ENCODE measurements around the gene DNAJC13. TPM values are rescaled to one million over a fixed set of nuclear protein-coding genes. Genes with fewer than 3 reads are reported as not detected.
A peak's percentile ranks its signal among the peaks of the same experiment; 100 is the strongest.

The DNAJC13 gene
- total and polyA plus RNA-seq, 2 experiments from 2014 or later = 14.3 to 34.6 TPM

DNA sequence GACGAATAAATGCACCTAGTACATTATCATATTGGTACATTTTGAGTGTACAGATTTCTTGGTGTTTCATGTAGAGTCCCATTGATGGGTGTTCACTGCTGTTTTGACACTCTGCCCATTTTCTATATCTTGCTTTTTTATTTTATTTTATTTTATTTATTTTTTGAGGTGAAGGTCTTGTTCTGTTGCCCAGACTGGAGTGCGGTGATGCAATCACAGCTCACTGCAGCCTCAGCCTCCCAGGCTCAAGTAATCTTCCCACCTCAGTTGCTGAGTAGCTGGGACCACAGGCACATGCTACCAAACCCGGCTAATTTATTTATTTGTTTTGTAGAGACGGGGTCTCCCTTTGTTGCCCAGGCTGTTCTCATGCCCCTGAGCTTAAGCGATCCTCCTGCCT, 44.2 kb downstream of the DNAJC13 start:
- Histone ChIP-seq H3K4me3 (no peak overlapping the region), H3K9me3 (ENCODE audit: low read depth) (no peaks in the 10 kb centered on the region), H3K36me3 (peaks cover 68% of the 10 kb centered on the region), H3K27me3 (no peaks in the 10 kb centered on the region), H3K4me1 (ENCODE audit: low read depth) (no peaks in the 10 kb centered on the region), H3K27ac (no peak overlapping the region)
- TF ChIP-seq, protein P1, sequence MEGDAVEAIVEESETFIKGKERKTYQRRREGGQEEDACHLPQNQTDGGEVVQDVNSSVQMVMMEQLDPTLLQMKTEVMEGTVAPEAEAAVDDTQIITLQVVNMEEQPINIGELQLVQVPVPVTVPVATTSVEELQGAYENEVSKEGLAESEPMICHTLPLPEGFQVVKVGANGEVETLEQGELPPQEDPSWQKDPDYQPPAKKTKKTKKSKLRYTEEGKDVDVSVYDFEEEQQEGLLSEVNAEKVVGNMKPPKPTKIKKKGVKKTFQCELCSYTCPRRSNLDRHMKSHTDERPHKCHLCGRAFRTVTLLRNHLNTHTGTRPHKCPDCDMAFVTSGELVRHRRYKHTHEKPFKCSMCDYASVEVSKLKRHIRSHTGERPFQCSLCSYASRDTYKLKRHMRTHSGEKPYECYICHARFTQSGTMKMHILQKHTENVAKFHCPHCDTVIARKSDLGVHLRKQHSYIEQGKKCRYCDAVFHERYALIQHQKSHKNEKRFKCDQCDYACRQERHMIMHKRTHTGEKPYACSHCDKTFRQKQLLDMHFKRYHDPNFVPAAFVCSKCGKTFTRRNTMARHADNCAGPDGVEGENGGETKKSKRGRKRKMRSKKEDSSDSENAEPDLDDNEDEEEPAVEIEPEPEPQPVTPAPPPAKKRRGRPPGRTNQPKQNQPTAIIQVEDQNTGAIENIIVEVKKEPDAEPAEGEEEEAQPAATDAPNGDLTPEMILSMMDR (IDR thresholded peaks at IDR 0.05; ENCODE audit: low read depth, low read length) = no peak
- peak in 1 of 2 donors; percentile 11 for DNase-seq (ENCODE audit: low read depth in 1 of 2, low spot score in 1 of 2)

DNA sequence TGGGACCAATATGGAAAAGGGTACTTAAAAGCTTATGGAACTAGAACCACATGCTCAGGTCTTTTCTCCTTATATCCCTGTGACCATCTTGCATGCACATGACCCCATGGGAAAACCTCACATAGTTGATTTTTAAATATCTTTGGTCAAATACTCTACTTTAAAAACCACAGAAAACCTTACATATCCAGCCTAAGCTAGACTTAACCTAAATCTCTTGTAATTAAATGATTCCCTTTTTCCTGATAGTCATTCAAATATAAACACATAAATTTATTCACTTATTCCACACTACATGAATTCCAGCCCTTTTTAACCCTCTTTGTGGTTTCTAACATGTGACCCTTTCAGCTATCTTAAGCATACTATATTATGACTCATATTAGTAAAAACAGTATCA, 46.8 kb downstream of the DNAJC13 start:
- Histone ChIP-seq H3K9me3 (ENCODE audit: low read depth) (no peaks in the 10 kb centered on the region), H3K36me3 (peaks cover 68% of the 10 kb centered on the region), H3K27me3 (no peaks in the 10 kb centered on the region), H3K4me3 (no peak overlapping the region), H3K4me1 (ENCODE audit: low read depth) (no peaks in the 10 kb centered on the region), H3K27ac (no peak overlapping the region)
- TF ChIP-seq, protein P1 (IDR thresholded peaks at IDR 0.05; ENCODE audit: low read depth, low read length) = no peak
- DNase-seq (ENCODE audit: low read depth in 1 of 2, low spot score in 1 of 2) = peak in 1 of 2 donors; percentile 33

DNA sequence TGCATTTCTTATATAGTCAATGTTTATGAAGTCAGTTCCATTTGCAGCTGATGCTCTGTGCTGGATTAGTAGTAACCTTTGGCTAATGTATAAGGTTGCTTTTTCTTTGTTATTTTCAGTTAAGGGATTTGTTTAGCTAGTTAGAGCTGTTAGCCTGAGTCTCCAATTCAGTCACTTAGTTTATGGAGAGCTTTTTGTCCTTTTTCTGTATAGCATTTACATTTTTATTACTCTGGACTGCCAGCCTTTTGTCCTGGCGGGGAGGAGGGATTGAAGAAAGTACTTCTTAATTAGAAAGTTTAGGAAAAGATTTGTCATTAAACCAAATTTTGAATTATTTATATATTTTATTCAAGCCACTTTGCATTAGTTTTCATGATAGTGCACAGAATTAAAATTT, 52.0 kb downstream of the DNAJC13 start:
- Histone ChIP-seq H3K4me3 (no peak overlapping the region), H3K27me3 (no peaks in the 10 kb centered on the region), H3K9me3 (ENCODE audit: low read depth) (no peaks in the 10 kb centered on the region), H3K27ac (no peak overlapping the region), H3K4me1 (ENCODE audit: low read depth) (no peaks in the 10 kb centered on the region), H3K36me3 (peaks cover 50% of the 10 kb centered on the region)
- TF ChIP-seq, protein P1 (IDR thresholded peaks at IDR 0.05; ENCODE audit: low read depth, low read length) = no peak
- no peak for DNase-seq (ENCODE audit: low read depth in 1 of 2, low spot score in 1 of 2)

DNA sequence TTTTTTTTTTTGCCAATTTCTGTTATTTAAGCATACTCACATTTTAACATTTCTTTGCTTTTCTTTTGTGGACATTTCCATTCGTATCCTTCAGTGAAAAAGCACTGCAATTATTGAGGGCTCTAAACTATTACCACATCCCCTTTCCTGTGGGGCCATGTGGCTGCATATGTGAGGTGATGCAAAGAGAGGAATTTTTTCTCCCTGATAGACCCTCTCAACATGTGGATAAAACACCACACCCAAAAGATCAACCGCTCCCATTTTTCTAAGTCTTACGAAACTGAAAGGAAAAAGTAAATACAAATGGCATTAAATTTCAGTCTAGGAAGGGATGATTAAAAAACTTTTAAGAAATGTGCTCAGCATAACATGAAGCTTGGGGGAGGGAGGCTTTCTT, 68.8 kb downstream of the DNAJC13 start:
- no peaks in the 10 kb centered on the region for H3K4me1 ChIP-seq (ENCODE audit: low read depth)
- peak in 1 of 2 donors; percentile 40 for DNase-seq (ENCODE audit: low read depth in 1 of 2, low spot score in 1 of 2)
- no peaks in the 10 kb centered on the region for H3K27me3 ChIP-seq
- H3K9me3 ChIP-seq (ENCODE audit: low read depth) = no peaks in the 10 kb centered on the region
- TF ChIP-seq, protein P1 (IDR thresholded peaks at IDR 0.05; ENCODE audit: low read depth, low read length) = no peak
- H3K27ac ChIP-seq = no peak overlapping the region
- H3K4me3 ChIP-seq = no peak overlapping the region
- H3K36me3 ChIP-seq = peaks cover 61% of the 10 kb centered on the region

DNA sequence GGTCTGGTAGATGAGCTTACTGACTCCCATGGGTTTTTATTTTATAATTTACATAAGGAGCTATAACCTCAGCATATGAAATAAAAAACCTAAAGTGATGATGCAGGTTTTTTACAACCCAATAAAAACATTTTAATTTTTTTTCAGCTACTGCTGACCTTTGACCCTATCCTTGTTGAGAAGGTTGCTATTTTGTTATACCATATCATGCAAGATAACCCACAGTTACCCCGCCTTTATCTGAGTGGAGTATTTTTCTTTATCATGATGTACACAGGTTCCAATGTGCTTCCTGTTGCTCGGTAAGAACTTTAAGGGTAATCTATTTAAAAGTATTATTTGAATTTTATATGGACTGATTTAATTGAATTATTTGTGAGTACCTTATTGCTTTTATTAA, 70.8 kb downstream of the DNAJC13 start:
- H3K4me1 ChIP-seq (ENCODE audit: low read depth) = no peaks in the 10 kb centered on the region
- peaks cover 62% of the 10 kb centered on the region for H3K36me3 ChIP-seq
- no peaks in the 10 kb centered on the region for H3K9me3 ChIP-seq (ENCODE audit: low read depth)
- no peak overlapping the region for H3K27ac ChIP-seq
- TF ChIP-seq, protein P1 (IDR thresholded peaks at IDR 0.05; ENCODE audit: low read depth, low read length) = no peak
- DNase-seq (ENCODE audit: low read depth in 1 of 2, low spot score in 1 of 2) = no peak
- no peak overlapping the region for H3K4me3 ChIP-seq
- no peaks in the 10 kb centered on the region for H3K27me3 ChIP-seq

DNA sequence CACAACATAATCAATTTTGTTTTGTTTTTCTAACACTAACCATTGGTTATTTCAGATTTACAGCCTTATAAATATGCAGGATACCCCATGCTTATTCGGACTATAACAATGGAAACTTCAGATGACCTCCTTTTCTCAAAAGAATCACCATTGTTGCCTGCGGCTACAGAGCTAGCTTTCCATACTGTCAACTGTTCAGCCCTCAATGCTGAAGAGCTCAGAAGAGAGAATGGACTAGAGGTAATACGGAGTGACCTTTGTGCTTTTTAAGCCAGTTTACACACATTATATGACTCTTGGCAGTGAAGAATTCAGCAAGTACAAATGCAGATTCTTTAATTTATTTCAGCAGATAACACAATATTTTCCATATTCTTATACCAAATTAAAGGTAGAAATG, 81.8 kb downstream of the DNAJC13 start:
- DNase-seq (ENCODE audit: low read depth in 1 of 2, low spot score in 1 of 2) = no peak
- Histone ChIP-seq H3K27ac (no peak overlapping the region), H3K27me3 (no peaks in the 10 kb centered on the region), H3K4me3 (no peak overlapping the region), H3K36me3 (peaks cover 87% of the 10 kb centered on the region), H3K4me1 (ENCODE audit: low read depth) (no peaks in the 10 kb centered on the region), H3K9me3 (ENCODE audit: low read depth) (no peaks in the 10 kb centered on the region)
- TF ChIP-seq, protein P1 (IDR thresholded peaks at IDR 0.05; ENCODE audit: low read depth, low read length) = no peak
